Measurements from ENCODE around the gene CLASP2. TPM values are rescaled to one million over a fixed set of nuclear protein-coding genes. Genes with fewer than 3 reads are reported as not detected.
"Not testable (repeated sequence)": the region's sequence is repeated elsewhere in the genome, so short reads cannot be mapped to it uniquely, and the experiment has no call there.

Gene CLASP2
- total RNA-seq, 1 experiment from 2014 or later, result 26.5 TPM

DNA sequence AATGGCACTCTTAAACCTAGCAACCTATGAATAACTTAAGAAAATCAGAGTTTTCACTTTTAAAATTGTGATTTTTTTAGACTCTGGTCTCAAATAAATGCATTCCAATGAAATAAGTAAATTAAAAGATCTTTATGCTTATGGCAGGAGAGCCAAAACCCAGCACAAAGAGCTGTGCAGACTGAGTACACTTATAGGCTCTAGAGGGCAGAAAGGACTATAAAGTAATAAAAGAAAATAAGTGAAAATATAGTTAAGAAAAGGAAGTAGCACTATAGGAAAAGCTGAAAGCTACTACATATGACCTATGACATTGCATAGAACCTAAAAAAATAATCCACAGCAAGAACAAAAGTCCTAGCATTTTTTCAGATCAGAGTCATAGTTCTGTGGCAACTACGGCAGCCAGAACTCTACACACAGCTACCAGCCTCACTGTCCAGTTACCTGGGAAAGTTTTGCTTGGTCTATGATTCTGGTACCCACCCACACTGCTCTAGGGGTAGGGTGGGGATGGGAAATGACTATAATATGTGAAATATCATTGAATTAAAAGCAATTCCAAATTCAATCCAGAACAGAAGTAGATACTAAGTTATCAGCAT, 30.5 kb downstream of the CLASP2 start:
- no peak for DNase-seq (ENCODE audit: low spot score)

DNA sequence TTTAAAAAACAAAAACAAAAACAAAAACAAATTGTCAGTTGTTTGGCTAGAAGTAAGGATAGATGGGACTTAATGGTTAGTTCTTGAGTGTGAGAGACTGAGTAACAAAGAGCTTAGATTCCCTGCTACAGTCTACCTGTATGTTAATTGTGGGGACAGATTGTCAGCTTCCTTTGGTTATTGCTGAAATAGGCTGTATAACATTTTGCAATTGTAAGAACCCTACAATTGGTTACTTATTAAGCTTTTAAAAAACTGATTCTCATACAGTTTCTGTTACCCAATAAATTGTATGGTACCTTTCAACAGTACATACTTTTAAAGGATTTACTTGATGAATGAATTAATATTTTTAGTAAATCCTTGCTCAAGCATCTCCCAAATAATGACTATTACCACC, 35.3 kb downstream of the CLASP2 start:
- DNase-seq (ENCODE audit: low spot score), result no peak

- no peak for DNase-seq (ENCODE audit: low spot score)
Observed at GRCh38 chr3:33681667-33682066, 36.4 kb downstream of the CLASP2 start.

DNA sequence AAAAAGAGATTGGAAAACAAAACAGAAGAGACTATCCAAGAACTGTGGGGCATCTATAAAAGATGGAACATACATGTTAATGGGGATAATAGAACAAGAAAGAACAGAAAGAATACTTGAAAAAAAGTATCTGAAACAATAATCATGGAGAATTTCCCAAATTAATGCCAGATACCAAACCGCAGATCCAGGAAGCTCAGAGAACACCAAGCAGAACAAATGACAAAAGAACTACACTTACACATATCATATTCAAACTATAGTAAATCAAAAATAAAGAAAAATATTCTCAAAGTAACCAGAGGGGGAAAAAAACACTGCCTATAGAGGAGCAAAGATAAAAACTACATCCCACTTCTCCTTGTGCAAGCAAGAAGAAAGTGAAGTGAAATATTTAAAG, 40.0 kb downstream of the CLASP2 start:
- no peak for DNase-seq (ENCODE audit: low spot score)

- DNase-seq (ENCODE audit: low spot score), result not testable (repeated sequence)
Observed at GRCh38 chr3:33673436-33673835, 44.6 kb downstream of the CLASP2 start.

DNA sequence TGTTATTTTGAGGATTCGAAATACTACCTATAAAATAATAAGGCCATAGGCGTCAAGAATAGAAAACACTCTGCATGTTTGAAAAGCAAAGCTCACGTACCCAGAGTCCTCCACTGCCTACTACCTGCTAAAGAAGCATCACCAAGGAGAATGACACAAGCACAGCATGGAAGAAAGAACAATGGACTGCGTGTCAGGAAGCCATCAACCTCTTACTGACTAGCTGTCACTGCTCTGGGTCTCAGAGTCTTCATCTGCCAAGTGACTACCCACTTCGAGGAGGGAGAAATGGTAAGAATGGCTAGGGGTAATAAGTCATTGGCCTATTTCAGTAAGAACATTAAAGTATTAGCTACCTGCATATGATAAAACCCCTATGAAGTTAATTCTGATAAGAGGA, 49.4 kb downstream of the CLASP2 start:
- DNase-seq (ENCODE audit: low spot score), result no peak

- DNase-seq (ENCODE audit: low spot score), result no peak
Observed at GRCh38 chr3:33665294-33665693, 52.8 kb downstream of the CLASP2 start.

DNA sequence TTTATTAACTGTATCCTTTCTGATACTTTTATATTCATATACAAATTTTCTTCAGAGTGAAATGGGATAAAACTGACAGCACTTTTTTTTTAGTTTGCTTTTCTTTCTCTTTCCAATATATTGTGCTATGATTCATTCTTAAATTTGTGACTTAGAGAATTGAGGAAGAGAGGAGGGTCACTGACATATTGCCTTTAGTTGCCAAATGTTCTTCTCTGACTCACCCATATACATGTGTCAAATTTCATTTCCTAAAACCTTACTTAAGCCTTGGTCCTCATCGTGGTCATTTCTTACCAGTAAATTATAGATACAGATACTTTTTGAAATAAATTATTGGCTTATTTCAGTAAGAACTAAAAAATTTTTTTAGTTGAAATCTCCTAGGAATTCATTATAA, 53.9 kb downstream of the CLASP2 start:
- peak; percentile 4 for DNase-seq (ENCODE audit: low spot score)

GRCh38 chr3:33663042-33663441, 55.0 kb downstream of the CLASP2 start:
- DNase-seq (ENCODE audit: low spot score), result no peak

DNA sequence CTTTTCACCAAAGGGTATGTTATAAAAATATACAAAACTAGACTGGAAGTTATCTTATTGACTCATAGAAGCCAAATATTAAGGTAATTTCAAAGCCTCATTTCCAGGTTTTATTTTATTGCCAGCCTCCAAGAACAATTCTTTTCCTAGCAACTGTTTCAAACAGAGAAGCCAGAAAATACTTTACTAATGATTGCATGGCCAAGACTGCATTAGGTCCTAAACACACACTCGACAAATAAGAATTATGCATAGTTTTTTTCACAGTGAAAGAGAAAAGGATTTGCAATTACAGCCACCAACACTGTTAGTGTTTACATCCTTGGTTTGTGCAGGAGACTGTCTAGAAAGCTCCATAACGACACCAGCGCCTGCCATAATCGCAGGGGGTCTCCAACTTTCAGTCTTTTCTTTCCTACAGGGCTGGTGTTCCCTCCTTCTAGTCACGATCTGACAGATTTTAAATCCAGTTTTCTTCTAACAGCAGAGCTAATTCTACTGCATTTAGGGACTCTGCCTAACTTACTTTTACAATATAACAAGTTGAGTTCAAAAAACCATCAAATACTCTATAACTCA, 58.1 kb downstream of the CLASP2 start:
- DNase-seq (ENCODE audit: low spot score), result no peak

GRCh38 chr3:33658991-33659848, 58.8 kb downstream of the CLASP2 start:
- DNase-seq (ENCODE audit: low spot score), result peak; percentile 77

GRCh38 chr3:33658621-33658990, 59.4 kb downstream of the CLASP2 start:
- no peak for DNase-seq (ENCODE audit: low spot score)

DNA sequence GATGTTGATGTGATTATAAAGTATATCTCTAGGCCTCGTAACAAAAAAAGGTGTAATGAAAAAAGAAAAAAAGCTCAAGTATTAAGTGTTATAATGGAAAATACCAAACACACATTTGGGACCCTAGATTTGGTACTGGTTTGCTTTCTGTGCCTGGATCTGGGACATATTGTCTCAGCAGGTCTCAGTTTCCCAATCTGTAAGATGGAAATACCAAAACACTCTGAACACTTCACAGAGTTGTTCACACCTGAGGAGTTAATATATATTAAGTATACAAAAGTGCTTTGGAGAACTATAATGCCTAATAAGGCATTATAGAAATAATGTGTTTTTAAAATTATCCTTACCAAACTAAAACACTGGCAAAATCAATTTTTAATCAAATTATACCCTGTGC, 60.0 kb downstream of the CLASP2 start:
- no peak for DNase-seq (ENCODE audit: low spot score)

DNA sequence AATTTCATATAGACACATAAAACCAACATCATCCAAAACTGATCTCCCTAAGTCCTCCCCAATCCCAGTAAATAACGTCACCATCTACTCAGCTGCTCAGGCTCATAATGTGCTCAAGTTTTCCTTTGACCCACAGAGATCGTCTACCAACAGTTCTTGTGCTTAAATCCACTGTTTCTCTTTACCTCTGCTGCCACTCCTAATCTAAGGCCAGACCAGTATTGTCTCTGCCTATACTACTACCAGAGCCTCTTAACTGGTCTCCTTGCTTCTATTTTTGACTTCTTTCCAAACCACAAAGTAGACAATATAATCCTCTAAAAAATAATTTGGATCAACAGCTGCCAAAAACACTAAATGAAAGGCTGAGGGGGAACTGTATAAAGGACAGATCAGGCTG, 65.3 kb downstream of the CLASP2 start:
- no peak for DNase-seq (ENCODE audit: low spot score)

- not testable (repeated sequence) for DNase-seq (ENCODE audit: low spot score)
Observed at GRCh38 chr3:33651101-33651500, 67.0 kb downstream of the CLASP2 start.

GRCh38 chr3:33650495-33650894, 67.6 kb downstream of the CLASP2 start:
- DNase-seq (ENCODE audit: low spot score), result no peak

DNA sequence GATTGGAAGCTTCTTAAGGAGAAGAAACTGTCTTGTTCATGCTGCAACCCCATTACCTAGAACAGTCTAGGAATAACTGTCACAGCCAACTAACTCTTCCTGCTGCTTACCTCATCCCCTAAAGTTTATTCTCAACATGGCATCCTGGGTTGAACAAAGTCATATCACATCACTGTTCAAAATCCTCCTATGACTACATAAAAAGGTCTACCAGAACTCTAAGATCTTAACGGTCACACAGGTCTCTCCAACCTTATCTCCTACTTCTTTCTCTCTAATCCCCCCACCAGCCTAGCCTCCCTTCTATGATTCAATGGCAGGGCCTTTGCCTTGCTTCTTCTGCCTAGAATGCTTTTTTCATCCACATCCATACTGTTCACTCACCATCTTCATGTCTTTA, 69.3 kb downstream of the CLASP2 start:
- DNase-seq (ENCODE audit: low spot score), result no peak

DNA sequence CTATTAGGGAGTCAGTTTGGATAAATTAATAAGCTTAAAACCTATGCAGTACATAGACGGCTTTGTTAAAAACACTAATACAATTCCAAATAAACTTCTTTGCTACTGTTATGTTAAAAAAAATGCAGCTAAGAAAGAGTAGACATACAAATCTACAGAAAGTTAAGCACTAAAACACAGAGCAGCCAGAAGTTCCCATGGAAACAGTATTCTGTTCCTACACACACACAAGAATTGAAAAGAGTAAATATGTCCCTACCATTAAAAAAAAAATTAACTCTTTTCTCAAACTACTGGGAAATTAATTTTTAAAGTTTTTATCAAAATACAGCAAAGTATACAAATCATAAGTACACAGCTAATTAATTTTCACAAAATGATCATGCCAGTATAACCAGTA, 71.6 kb downstream of the CLASP2 start:
- DNase-seq (ENCODE audit: low spot score), result no peak

DNA sequence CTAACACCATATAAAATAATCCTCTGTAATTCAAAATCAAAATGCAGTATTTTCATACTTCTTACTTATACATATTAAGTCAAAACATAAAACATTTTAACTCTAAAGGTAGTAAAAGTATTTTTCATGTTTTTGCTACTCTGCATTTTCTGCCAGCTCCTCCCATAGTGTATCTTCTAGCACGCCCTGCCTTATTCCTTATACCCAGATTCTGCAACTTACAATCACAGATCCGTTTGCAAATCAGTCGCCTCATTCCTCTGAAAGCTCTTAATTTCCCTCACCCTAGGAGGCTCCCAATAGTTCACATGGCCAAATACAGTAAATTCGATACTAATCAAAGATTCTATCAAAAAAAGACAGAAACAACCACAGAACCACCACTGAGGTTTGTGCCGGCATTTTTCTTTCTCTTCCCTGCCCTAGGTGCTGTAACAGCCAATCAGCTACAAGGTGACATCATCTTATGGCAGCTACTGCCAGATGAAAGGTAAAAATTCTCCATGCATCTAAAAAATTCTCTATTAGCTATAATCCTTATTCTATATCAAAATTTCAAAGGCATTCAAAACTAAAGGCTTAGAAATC, 72.9 kb downstream of the CLASP2 start:
- DNase-seq (ENCODE audit: low spot score), result no peak

GRCh38 chr3:33644582-33644981, 73.5 kb downstream of the CLASP2 start:
- DNase-seq (ENCODE audit: low spot score), result no peak

GRCh38 chr3:33642806-33643205, 75.2 kb downstream of the CLASP2 start:
- DNase-seq (ENCODE audit: low spot score), result no peak

DNA sequence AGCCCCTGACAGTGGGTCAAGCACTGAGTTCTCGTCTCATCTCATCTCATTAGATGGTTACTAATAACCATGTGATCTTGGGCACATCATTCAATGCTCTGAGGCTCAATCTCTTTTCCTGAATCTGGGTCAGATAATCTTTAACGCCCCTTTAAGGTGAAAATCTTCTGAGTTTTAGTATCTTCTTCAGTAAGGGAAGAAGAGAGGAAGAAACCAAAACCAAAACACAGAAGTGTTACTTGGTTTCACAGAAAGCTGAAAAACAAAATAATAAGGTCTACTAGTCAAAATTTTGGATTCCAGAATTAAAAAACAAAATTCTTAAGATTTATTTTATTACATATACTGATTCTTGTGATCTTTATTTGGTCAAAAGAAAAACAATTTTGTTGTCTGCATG, 78.2 kb downstream of the CLASP2 start:
- no peak for DNase-seq (ENCODE audit: low spot score)

DNA sequence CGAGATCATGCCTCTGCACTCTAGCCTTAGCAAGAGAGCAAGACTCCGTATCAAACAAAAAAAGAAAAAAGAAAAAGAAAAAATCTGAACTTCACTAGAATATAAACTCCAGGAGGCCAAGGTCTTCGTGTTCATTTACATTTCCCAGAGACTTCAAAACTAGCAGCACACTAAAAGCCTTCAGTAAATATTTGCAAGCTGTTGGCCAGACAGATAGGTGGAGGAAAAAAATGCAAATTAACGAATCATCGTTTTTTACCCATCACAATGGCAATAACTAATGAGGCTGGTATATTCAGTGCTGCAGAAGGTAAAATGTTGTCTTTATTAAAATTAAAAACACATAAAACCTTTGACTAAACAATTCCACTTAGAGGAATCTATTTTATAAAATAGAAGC, 80.6 kb downstream of the CLASP2 start:
- DNase-seq (ENCODE audit: low spot score), result no peak

Data from H4 (cell line).